HG03060 (cell line): ENCODE data around the gene MMD2.
"Not testable (repeated sequence)": the region's sequence is repeated elsewhere in the genome, so short reads cannot be mapped to it uniquely, and the experiment has no call there.

Source experiments
- ATAC-seq: cut with Tn5 transposase; IDR thresholded peaks from one replicate; pipeline ENCODE4 v1.9.1; 2021; ENCODE audit warnings: low read depth, moderate number of reproducible peaks; ENCODE audit not compliant: unreplicated experiment

The MMD2 gene

DNA sequence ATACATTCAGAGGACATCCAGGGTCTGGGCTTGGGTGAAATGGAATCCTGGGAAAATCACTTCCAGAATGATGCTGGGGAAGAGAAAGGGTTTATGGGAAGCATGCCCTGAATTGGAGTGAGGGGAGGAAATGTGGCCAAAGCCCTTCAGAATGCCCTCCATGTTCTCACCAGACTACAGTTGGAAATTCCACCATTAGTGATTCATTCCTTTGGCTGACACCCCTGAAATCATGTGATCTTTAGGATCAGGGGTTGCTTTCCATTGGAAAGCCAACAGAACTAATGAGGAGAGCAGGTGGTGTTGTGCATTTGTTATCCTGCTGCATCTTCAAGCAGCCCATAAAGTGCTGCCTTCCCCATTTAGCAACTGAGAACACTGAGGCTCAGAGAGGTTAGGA lies 54.6 kb downstream of the MMD2 start:
- ATAC-seq: no peak

DNA sequence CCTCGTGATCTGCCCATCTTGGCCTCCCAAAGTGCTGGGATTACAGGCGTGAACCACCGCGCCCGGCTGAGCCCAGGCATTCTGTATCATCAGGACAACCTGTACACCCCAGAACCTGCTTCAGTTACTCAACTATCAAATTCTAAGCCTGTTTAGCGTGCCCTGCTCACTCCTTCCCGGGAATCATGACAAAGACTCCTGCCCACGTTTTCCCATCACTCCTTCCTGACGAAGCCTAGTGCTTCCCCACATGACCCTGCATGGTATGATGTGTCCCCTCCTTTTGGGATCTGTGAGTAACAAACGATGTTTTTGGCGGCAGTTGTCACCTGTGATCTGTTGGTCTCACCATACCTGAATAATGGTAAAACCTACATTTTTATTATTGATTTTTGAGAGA lies 63.2 kb downstream of the MMD2 start:
- ATAC-seq: no peak

DNA sequence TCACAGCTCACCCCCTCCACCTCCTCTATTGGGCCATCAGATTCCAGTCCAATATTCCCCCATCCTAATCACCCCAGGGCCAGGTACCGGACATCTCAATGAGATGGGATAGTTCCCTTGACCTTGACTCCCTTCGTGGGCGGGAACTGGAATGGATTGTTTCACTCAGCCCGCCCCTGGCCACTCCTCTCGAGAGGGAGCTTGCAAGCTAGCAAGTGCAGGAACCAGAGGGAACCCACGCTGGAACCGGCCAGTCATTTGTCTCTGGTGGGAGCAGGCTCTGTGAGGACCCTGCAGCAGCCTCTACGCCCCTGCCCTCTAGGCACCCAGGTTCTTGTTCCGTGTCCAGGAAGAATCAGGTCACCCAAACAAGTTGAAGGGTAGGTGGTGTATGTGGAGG lies 64.5 kb downstream of the MMD2 start:
- ATAC-seq: no peak

DNA sequence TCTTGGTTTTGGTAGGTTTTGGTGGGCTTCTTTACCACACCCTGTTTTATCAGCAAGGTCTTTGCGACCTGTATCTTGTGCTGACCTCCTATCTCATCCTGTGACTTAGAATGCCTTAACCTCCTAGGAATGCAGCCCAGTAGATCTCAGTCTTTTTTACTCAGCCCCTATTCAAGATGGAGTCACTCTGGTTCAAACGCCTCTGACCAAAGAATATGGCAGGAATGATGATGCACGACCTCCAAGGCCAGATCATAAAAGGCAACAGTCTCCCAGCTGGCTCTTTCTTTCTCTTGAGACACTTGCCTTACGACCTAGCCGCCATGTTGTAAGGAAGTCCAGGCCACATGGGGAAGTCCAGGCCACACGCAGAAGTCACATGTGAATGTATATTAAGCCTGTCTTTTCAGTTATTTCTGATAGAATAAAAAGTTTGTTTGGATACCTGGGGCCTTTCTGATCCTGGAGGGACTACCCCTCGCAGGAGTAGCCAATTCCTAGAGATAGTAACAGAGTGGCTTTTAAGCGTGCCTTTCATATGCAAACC lies 65.0 kb downstream of the MMD2 start:
- ATAC-seq: no peak

DNA sequence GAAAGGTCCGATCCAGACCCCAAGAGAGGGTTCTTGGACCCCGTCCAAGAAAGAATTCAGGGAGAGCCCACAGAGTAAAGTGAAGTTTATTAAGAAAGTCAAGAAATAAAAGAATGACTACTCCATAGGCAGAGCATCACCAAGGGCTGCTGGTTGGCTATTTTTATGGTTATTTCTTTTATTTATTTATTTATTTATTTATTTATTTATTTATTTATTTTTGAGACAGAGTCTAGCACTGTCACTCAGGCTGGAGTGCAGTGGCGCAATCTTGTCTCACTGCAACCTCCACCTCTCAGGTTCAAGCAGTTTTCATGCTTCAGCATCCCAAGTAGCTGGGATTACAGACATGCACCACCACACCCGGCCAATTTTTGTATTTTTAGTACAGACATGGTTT lies 65.8 kb downstream of the MMD2 start:
- ATAC-seq: not testable (repeated sequence)

DNA sequence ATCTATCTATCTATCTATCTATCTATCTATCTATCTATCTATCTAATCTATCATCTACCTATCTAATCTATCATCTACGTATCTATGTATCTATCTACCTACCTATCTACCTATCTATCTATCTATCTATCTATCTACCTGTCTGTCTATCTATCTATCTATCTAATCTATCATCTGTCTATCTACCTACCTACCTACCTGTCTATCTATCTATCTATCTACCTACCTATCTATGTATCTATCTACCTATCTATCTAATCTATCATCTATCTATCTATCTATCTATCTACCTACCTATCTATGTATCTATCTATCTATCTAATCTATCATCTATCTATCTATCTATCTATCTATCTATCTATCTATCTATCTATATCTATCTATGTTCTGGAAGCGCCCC lies 67.5 kb downstream of the MMD2 start:
- not testable (repeated sequence) for ATAC-seq

DNA sequence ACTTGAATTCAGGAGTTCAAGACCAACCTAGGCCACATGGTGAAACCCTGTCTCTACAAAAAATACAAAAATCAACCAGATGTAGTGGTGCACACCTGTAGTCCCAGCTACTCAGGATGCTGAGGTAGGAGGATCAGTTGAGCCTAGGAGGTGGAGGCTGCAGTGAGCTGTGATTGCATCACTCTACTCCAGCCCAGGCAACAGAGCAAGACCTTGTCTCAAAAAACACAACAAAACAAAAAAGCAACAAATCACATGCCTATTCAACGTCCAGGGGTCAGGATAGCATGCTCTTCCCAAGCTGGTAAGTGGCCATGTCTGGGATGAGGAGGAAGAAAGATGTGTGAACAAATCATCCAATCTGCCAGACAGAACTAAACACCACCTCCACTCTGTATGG lies 69.3 kb downstream of the MMD2 start:
- ATAC-seq: no peak

DNA sequence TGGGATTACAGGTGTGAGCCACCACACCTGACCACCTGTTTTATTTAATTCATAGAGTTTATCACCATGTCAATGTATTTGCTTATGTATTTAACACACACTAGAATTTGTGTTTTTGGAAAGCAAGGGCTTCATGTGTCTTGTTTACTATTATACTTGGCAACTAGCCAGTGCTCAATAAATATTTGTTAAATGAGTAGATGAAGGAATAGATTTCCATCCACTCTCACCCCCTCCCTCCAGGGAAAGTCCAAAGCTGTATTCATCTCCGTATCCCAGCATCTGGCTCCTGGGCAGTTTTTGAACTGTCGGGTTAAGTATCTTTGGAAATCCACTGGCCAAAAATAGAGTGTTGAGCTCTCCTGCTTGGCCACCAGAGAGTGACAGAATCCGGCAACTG lies 70.8 kb downstream of the MMD2 start:
- no peak for ATAC-seq

DNA sequence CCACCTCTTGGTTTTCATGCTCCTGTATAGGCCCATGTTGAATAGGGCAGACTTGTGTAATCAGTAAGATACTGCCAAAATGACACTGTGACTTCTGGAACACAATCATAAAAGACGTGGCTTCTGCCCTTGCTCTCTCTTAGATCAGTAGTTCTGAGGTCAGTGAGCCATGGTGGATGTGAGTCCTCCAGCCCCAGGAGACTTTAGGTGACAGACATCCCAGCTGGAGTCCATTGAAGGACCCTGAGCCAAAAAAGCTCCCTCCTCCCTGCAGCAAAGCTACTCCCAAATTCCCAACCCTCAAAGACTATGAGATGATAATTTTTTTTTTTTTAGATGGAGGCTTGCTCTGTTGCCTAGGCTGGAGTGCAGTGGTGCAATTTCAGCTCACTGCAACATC lies 72.3 kb downstream of the MMD2 start:
- ATAC-seq: no peak

DNA sequence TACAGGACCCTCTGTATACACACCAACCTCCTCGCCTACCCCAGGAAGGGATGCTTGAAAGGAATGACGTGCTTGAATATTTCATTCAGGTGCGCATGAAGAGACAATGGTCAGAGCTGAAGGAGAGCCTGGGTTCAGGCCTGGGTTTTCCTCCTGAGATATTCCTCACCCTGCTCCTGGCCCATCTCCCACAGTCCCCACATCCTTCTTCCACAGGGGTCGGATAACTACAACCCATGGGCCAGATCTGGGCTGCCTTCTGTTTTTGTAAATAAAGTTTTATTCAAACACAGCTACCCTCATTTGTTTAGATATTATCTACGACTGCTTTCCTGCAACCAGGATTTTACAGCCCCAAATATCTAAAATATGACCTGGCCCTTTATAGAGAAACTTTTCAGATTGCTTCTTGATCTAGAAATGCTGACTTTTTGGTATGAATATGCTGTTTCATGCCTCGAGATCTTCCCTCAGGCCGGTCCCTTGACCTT lies 73.6 kb downstream of the MMD2 start:
- ATAC-seq: no peak

DNA sequence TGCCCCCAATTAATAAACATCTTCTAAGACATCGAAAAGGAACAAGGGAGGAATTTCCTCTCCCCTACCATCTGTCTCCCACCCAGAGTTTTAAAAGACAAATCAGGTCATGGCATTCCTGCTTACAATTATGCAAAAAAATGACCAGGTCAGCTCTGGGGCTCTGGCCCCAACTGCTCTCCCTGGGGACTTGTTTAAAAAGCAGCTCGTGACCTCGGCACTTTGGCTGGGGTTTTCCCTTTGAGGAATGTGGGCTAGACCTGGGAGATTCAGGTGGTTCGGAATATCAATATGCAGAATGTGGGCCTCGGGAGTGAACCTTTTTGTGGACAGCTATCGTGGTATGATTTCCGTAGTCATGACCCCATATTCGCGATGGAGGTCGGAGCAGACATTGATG lies 74.8 kb downstream of the MMD2 start:
- no peak for ATAC-seq

DNA sequence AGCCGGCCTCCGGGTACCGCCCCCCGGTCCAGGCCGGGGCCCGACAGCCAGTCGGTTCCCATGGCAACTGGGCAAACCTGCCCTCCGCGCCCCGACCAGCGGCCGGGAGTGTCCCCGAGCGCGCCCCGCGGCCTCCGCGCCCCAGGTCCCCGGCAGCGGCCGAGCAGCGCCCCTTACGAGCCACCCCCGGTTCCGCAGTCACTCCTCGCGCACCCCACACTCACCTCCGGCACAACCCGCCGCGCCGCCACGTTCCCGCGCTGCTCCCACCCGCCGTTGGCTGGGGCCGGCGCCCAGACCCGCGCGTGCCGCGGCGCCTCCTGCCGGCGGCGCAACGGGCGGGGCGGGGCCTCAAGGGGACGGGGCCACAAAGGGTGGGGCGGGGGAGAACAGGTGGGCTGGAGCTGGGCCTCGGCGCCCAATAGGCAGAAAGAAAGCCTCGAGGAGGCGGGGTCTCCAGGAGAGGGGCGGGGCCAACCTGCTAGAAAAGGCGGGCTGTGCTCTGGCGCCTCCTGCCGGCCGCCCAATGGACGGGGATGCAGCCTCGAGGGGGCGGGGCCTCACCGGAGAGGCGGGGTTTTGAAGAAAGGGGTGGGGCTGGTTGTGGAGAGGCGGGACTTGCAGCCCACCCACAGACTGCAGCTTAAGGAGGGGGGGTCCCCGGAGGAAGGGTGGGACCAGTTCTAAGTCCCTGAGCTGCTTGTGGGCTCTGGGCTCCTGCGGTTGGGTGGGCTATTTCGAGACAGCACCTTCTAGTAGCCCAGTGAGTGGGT lies 75.4 kb downstream of the MMD2 start, which contains the start of gene RADIL:
TSS of gene RADIL (minus strand) at position 345 of the 773 bp plus-strand sequence. CDS start 5,577 bp downstream, outside the sequence.
- ATAC-seq: peak; percentile 35

DNA sequence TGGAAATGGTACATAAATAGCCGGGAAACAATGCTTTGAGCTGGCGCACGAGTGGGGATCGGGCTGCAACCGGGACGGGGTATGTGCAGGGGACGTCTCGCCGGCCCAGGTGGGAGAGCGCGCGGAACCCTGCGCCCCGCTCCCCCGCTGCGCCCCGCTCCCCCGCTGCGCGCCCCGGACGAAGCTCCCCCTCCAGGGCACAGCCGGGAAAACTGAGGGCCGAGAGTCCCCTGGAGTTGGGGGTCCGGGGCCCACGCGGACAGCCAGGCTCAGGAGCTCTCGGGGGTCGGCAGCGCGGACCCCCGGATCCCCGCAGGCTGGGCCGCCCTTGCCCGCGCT lies 76.0 kb downstream of the MMD2 start:
- ATAC-seq: no peak

DNA sequence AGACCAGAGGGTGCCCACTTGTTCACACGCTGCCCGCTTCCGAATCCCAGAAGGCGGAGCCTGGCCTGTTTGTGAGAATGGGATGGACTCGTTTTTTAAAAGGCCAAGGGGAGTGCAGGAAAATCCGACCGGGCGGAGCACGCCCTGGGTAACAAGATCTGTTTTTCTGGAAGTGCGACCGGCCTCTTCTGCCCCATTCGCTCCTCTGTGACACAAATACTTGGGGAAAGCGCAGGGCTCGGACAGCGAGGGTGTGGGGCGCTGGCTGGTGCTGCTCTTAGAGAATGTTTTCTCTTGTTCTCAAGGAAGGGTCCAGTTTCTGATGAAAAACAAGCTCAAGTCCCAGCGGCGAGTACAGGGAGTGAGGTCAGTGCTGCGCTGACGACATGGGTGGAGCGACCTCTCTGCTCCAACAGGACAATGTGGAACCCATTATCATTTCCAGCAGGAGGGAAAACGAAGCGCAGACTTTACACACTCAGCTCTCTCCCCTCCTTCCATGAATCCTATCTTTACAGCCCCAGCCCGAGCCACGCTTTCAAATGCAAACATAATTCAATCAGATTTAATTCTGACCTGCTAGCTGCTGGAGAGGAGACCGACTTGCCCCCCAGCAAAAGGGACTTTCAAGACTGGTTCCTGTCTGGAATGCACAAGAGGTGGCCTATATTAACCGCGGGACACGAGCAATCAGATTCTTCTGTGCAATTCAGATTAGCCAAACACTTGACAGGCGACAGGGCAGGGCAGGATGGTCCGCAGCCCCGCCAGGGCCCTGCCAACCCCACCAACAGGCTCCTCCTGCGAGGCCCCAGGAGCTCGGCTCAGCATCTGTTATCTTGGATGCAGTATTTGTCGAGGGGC lies 76.6 kb downstream of the MMD2 start:
- ATAC-seq: no peak

DNA sequence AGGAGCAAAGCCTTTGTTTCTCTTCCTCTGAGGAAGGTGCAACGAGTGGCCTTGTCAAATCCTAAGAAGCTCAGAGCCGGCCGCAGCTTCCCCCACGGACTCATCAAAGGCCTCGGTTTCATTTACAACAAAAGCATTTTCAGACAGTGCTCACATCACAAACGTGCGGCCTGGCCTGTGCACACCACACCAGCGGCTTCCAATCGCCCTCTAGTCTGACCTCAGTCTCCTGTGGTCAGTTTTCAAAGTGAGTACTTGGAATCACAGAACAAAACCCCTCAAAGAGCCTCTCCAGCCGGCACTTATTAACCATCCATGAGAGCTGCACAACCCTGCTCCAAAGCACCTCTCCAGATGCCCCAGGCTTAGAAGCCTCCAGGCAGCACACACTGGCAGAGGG lies 78.8 kb downstream of the MMD2 start:
- ATAC-seq: no peak

DNA sequence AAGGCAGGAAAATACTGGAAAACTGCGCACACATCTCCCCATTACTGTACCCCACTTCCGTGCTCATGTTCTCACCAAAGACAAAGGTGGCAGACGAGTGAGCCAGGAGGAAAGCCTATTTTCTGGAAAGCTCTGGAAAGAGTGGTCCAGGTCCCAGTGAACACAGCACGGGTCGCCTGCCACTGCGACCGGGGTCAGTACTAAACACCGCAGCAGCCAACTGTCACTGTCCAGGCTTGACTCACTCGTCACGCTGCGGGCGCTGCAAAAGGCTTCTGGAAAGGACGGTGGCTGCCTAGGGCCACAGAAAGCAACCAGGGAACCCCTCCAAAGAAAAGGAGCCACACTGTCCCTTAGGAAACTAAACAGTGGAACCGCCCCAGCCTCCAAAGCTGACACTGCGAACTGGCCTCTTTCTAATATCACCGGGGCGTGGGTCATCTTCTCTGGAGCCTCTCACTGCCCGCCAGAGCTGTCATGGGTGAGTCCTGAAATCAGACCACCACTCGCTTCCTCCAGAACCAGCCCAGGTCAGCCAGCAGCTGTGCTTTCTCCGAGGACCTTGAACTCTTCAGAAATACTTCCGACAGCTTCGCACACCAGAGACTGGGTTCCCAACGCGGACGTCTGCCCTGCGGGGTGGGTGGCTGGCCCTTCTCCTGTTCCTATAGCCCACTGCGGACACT lies 79.4 kb downstream of the MMD2 start:
- ATAC-seq: no peak

DNA sequence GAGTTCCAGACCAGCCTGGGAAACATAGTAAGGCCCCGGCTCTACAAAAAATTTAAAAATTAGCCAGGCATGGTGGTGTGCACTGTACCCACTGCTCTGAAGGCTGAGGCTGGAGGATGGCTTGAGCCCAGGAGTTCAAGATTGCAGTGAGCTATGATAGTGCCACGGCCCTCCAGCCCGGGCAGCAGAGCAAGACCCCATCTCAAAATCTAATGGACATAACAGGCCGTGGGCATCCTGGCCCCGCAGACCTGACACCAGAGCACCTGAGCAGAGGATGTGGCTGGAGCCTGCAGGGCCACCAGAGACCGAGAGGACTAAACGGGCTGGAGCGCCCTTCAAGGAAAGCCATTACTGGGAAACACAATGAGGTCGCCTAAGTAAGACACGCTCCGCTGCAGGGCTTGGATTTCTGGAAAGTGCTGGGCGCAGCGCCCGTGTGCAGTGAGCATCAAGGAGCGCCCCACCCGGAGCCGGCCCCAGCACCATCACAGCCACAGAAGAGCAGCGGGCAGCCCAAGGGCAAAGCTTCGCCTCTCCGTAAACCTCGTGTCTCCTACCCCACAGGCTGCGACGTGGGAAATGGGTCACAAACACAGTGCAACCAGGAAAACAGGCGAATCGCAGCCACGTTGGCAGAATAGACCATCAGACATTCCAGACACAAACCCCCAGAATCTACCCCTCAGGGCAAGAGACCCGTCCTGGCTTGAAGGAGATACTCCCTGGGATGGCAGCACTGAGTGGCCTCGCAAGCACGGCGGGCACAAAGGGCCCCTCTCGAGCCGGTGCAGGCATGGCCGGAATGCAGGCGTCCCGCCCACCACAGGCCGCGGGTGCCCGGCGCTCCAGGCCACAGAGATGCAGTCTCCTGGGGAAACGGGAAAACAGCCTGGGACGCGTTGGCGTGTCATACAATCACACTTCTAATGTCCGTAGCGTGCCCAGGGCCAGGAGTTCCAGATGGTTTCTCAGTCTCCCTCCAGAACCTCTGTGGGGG lies 80.4 kb downstream of the MMD2 start:
- no peak for ATAC-seq

DNA sequence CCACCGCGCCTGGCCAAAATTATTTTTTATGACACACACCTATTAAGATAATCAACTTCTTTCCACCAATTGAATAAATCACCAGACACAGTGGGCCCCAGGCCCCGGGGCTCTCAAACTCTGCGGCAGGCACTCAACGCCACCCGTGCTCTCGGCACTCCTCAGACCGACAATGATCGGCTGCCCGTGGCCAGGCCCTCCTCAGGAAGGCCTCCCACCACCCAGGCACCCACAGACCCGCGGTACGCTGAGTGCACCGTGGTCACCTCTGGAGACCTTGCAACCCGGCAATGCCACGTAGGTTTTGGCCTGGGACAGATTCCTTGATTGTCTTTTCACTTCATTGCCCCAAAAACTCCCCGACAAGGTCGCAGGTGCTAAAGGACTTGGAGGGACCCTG lies 82.4 kb downstream of the MMD2 start:
- ATAC-seq: no peak

DNA sequence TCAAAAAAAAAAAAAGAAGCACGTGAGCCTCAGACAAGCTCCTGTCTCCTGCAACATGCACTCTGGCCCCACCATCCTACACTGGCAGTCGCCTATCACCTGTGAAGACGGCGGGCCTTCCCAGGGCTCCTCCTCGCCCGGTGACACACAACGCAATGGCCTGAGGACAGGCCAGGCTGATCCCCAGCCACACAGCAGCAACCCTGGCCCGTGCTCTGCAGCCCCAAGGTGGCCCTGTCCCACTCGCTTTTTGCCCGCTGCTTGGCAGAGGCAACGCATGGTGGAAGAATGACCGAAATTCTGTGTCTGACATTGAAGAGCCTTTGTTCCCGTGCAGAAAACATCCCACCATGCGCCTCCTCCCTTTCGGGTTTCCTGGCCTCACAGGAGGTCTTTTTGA lies 83.6 kb downstream of the MMD2 start:
- ATAC-seq: no peak
